HG03520 (cell line): ENCODE data around the gene ERC1.
A peak's percentile ranks its signal among the peaks of the same experiment; 100 is the strongest.
"Not testable (repeated sequence)": the region's sequence is repeated elsewhere in the genome, so short reads cannot be mapped to it uniquely, and the experiment has no call there.

Source experiments
- ATAC-seq: cut with Tn5 transposase; IDR thresholded peaks from one replicate; pipeline ENCODE4 v1.9.1; 2021; ENCODE audit warnings: mild to moderate bottlenecking, moderate library complexity; ENCODE audit not compliant: unreplicated experiment

ERC1 gene

GRCh38 chr12:1179128-1179527, 188.1 kb downstream of the ERC1 start:
- no peak for ATAC-seq

GRCh38 chr12:1182069-1182468, 191.0 kb downstream of the ERC1 start:
- ATAC-seq, result no peak

- ATAC-seq, result no peak
Observed at GRCh38 chr12:1184402-1184801, 193.4 kb downstream of the ERC1 start.

GRCh38 chr12:1185460-1186182, 194.6 kb downstream of the ERC1 start:
- no peak for ATAC-seq

GRCh38 chr12:1186298-1186697, 195.3 kb downstream of the ERC1 start:
- ATAC-seq, result no peak

GRCh38 chr12:1188016-1188415, 197.0 kb downstream of the ERC1 start:
- no peak for ATAC-seq

- no peak for ATAC-seq
Observed at GRCh38 chr12:1189163-1189562, 198.1 kb downstream of the ERC1 start.

- no peak for ATAC-seq
Observed at GRCh38 chr12:1195513-1195912, 204.5 kb downstream of the ERC1 start.

GRCh38 chr12:1197264-1198018, 206.4 kb downstream of the ERC1 start:
- ATAC-seq, result no peak

- not testable (repeated sequence) for ATAC-seq
Observed at GRCh38 chr12:1198854-1199253, 207.8 kb downstream of the ERC1 start.

GRCh38 chr12:1199700-1200099, 208.7 kb downstream of the ERC1 start:
- ATAC-seq, result no peak

- no peak for ATAC-seq
Observed at GRCh38 chr12:1201030-1201429, 210.0 kb downstream of the ERC1 start.

- ATAC-seq, result no peak
Observed at GRCh38 chr12:1201886-1202285, 210.9 kb downstream of the ERC1 start.

- no peak for ATAC-seq
Observed at GRCh38 chr12:1203735-1204019, 212.7 kb downstream of the ERC1 start.

- ATAC-seq, result peak; percentile 82
Observed at GRCh38 chr12:1204581-1205121, 213.6 kb downstream of the ERC1 start.

GRCh38 chr12:1205512-1206060, 214.6 kb downstream of the ERC1 start:
- no peak for ATAC-seq

- no peak for ATAC-seq
Observed at GRCh38 chr12:1206118-1206734, 215.2 kb downstream of the ERC1 start.

GRCh38 chr12:1207276-1207675, 216.3 kb downstream of the ERC1 start:
- no peak for ATAC-seq

GRCh38 chr12:1208719-1209118, 217.7 kb downstream of the ERC1 start:
- ATAC-seq, result not testable (repeated sequence)

GRCh38 chr12:1212526-1212925, 221.5 kb downstream of the ERC1 start:
- ATAC-seq, result no peak

GRCh38 chr12:1213205-1213604, 222.2 kb downstream of the ERC1 start:
- ATAC-seq, result no peak
